ENCODE results near the gene PDK1. TPM values are rescaled to one million over a fixed set of nuclear protein-coding genes. Genes with fewer than 3 reads are reported as not detected.

Gene PDK1
- total RNA-seq, 1 donor from 2014 or later, result 7.7 TPM

- TF ChIP-seq CTCF (IDR thresholded peaks at IDR 0.05; ENCODE audit: insufficient read depth, low read length, poor library complexity, severe bottlenecking), result no peak
- no peak overlapping the region for H3K4me3 ChIP-seq (ENCODE audit: low read depth, low read length)
- no peak for DNase-seq (ENCODE audit: low read depth)
- no peaks in the 10 kb centered on the region for H3K36me3 ChIP-seq (ENCODE audit: control insufficient read depth, insufficient read depth, low read length)
- H3K27me3 ChIP-seq (ENCODE audit: control insufficient read depth, insufficient read depth, low read length), result no peaks in the 10 kb centered on the region
Observed at GRCh38 chr2:172609488-172609887, 53.6 kb downstream of the PDK1 start.

GRCh38 chr2:172612051-172612450 lies 56.2 kb downstream of the PDK1 start:
- no peak for DNase-seq (ENCODE audit: low read depth)
- TF ChIP-seq CTCF (IDR thresholded peaks at IDR 0.05; ENCODE audit: insufficient read depth, low read length, poor library complexity, severe bottlenecking), result no peak
- Histone ChIP-seq H3K4me3 (ENCODE audit: low read depth, low read length) (no peak overlapping the region), H3K36me3 (ENCODE audit: control insufficient read depth, insufficient read depth, low read length) (no peaks in the 10 kb centered on the region), H3K27me3 (ENCODE audit: control insufficient read depth, insufficient read depth, low read length) (no peaks in the 10 kb centered on the region)

GRCh38 chr2:172613040-172613439 lies 57.1 kb downstream of the PDK1 start:
- DNase-seq (ENCODE audit: low read depth), result no peak

GRCh38 chr2:172613615-172614231 lies 57.8 kb downstream of the PDK1 start:
- TF ChIP-seq CTCF (IDR thresholded peaks at IDR 0.05; ENCODE audit: insufficient read depth, low read length, poor library complexity, severe bottlenecking), result no peak
- DNase-seq (ENCODE audit: low read depth), result no peak
- no peak overlapping the region for H3K4me3 ChIP-seq (ENCODE audit: low read depth, low read length)
- H3K27me3 ChIP-seq (ENCODE audit: control insufficient read depth, insufficient read depth, low read length), result no peaks in the 10 kb centered on the region
- no peaks in the 10 kb centered on the region for H3K36me3 ChIP-seq (ENCODE audit: control insufficient read depth, insufficient read depth, low read length)

More at GRCh38 chr2:172613040-172613439, 57.1 kb downstream of the PDK1 start:
- TF ChIP-seq CTCF (IDR thresholded peaks at IDR 0.05; ENCODE audit: insufficient read depth, low read length, poor library complexity, severe bottlenecking), result no peak
- no peaks in the 10 kb centered on the region for H3K27me3 ChIP-seq (ENCODE audit: control insufficient read depth, insufficient read depth, low read length)
- no peaks in the 10 kb centered on the region for H3K36me3 ChIP-seq (ENCODE audit: control insufficient read depth, insufficient read depth, low read length)
- H3K4me3 ChIP-seq (ENCODE audit: low read depth, low read length), result no peak overlapping the region

GRCh38 chr2:172614932-172615331 lies 59.0 kb downstream of the PDK1 start:
- no peak overlapping the region for H3K4me3 ChIP-seq (ENCODE audit: low read depth, low read length)
- TF ChIP-seq CTCF (IDR thresholded peaks at IDR 0.05; ENCODE audit: insufficient read depth, low read length, poor library complexity, severe bottlenecking), result no peak
- H3K27me3 ChIP-seq (ENCODE audit: control insufficient read depth, insufficient read depth, low read length), result no peaks in the 10 kb centered on the region
- no peaks in the 10 kb centered on the region for H3K36me3 ChIP-seq (ENCODE audit: control insufficient read depth, insufficient read depth, low read length)
- no peak for DNase-seq (ENCODE audit: low read depth)

- no peak overlapping the region for H3K4me3 ChIP-seq (ENCODE audit: low read depth, low read length)
- no peak for DNase-seq (ENCODE audit: low read depth)
- no peak for TF ChIP-seq CTCF (IDR thresholded peaks at IDR 0.05; ENCODE audit: insufficient read depth, low read length, poor library complexity, severe bottlenecking)
- H3K36me3 ChIP-seq (ENCODE audit: control insufficient read depth, insufficient read depth, low read length), result no peaks in the 10 kb centered on the region
- H3K27me3 ChIP-seq (ENCODE audit: control insufficient read depth, insufficient read depth, low read length), result no peaks in the 10 kb centered on the region
Observed at GRCh38 chr2:172615727-172616261, 59.9 kb downstream of the PDK1 start.
